Pancreas (tissue), 10 donors: ENCODE data around the gene SLC24A3. TPM values are rescaled to one million over a fixed set of nuclear protein-coding genes. Genes with fewer than 3 reads are reported as not detected.

Experiments used
- ATAC-seq, 4 donors: fragments of 200-7000 bp; cut with Tn5 transposase; one replicate each; pipeline versions ENCODE4 v1.8.0 to v1.9.1; 2020; ENCODE audit warnings: mild to moderate bottlenecking in 4 of 4, moderate library complexity in 4 of 4
- DNase-seq, 6 donors: peaks; one replicate each; pipeline ENCODE4 v3.0.0-alpha.2; 2020
- FAIRE-seq: peaks from 2 replicates; lab custom pipeline; 2012; peaks lifted over from hg19 to GRCh38; lab: Jason Lieb, UNC
- H3K27ac ChIP-seq, 4 donors: fragments of 200-600 bp; sonication (generic); 1 replicate in 3 of 4; 2 replicates in 1 of 4; pipeline versions ENCODE4 v1.5.0 to v1.8.0; 2020
- H3K27me3 ChIP-seq, 4 donors: fragments of 200-600 bp; one replicate each; pipeline ENCODE4 v1.8.0; 2021
- H3K36me3 ChIP-seq, 3 donors: fragments of 200-600 bp; sonication (generic) in 1 of 3; one replicate each; pipeline versions ENCODE4 v1.5.0 to v1.8.0; 2020 to 2021
- H3K4me1 ChIP-seq, 3 donors: fragments of 200-600 bp; one replicate each; pipeline ENCODE4 v1.8.0; 2021
- H3K4me3 ChIP-seq, 4 donors: fragments of 200-600 bp; sonication (generic) in 2 of 4; one replicate each; pipeline versions ENCODE4 v1.5.0 to v1.8.0; 2020 to 2021
- H3K9me3 ChIP-seq, 4 donors: fragments of 200-600 bp; one replicate each; pipeline ENCODE4 v1.8.0; 2021
- CTCF ChIP-seq, 4 donors: fragments of 200-600 bp; sonication (generic) in 3 of 4; IDR thresholded peaks; one replicate each; pipeline versions ENCODE4 v1.5.0 to v1.8.0; 2021; ENCODE audit warnings: antibody characterized with exemption in 4 of 4
- WGBS, 2 donors: extraction: QIAGEN DNeasy Blood & Tissue Kit; methylation state at CpG; one replicate each; pipeline ENCODE4 v1.1.7; 2013; 5-methylcytosine and 5-hydroxymethylcytosine counted together
- intact Hi-C, 3 donors: fragments of 100-400 bp; cut with DNase I; formaldehyde crosslinking; loops; one replicate each; pipeline versions ENCODE4 v1.11.1 to v1.14.2; 2022
- polyA plus RNA-seq, 2 donors: library from polyadenylated mRNA; stranded (reverse); fragments of 200-250 nt; gene quantifications; one replicate each; pipeline ENCODE4 v1.2.3, GENCODE V29; 2013
- total RNA-seq, 6 donors: library from RNA; stranded (reverse); fragmentation: NEBNext Ultra II Directional in 4 of 6; extraction: Animal tissue kit (Norgen Biotek cat#: 25700) in 4 of 6; gene quantifications; one replicate each; pipeline versions ENCODE4 v1.2.1 to v1.2.4, GENCODE V29; 2021 to 2023
- donor health status: healthy with polysubstance abuse.
- donor health status: DM: no; HTN: no; CAD: no; lungs with moderate emphysema.
- donor health status: DM: no; HTN: no; CAD: no.
- donor health status: control.
- donor health status: control.
- donor health status: Bipolar disorder and iron deficiency.
- donor health status: DM: yes; HTN: yes; CAD: no.
- donor health status: DM: no; HTN: no; CAD: no.
- donor health status: DM: no; HTN: no; CAD: no.
- donor health status: DM: yes; HTN: yes; CAD: no.

The SLC24A3 gene
- total and polyA plus RNA-seq, 8 donors, result 0.28 to 0.87 (median 0.49) TPM

DNA sequence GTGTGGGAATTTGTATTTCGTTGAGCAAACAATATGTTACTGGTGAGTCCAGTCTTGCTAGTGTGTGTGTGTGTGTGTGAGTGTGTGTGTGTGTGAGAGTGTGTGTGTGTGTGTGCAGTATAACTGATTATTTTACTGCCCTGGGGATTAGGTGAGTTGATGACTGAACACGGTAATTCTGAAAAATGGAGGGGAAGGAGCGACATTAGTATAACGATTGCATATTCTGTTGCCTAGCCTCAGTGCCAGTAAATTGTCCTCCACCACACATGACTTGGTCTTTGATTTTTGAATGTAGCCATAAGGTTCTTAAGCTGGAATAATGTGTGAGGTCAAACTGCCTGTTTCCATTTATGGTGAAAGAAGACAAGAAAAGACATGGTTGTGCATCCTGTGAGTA lies 121.1 kb downstream of the SLC24A3 start:
- no peak overlapping the region for H3K27ac ChIP-seq
- no peak for FAIRE-seq
- no peaks in the 10 kb centered on the region for H3K9me3 ChIP-seq
- no peaks in the 10 kb centered on the region for H3K36me3 ChIP-seq
- intact Hi-C loops, result no loop called here
- no peak for TF ChIP-seq CTCF (IDR thresholded peaks at IDR 0.05)
- H3K4me1 ChIP-seq, result no peaks in the 10 kb centered on the region
- no peak overlapping the region for H3K4me3 ChIP-seq
- no peaks in the 10 kb centered on the region for H3K27me3 ChIP-seq
- DNase-seq, result no peak
- WGBS, 2 donors, result 62 to 68% methylated on average over 4 of the region's 4 CpGs
- no peak for ATAC-seq

DNA sequence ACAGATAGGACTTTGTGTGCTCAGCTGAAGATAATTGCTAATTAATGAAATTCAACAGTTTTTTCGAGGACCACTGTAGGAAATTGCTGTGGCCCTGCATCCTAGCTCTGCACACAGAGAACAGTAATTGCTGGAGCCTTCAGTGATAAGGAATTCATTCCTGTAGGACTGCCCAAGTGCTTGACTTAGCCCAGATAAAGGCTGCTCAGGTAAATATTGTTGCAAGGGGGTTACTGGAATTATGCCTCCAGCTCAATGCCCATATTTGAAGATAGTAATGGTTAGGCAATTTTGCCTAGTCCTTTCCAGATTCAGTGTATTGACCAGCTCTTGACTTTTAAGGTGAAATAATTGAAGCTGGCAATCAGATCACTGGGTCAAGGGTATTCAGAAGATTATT lies 122.9 kb downstream of the SLC24A3 start:
- H3K4me3 ChIP-seq, result no peak overlapping the region
- intact Hi-C loops, result no loop called here
- no peaks in the 10 kb centered on the region for H3K36me3 ChIP-seq
- ATAC-seq (no peak), FAIRE-seq (no peak), DNase-seq (no peak)
- WGBS, 2 donors, result 16 to 19% methylated on average over 1 of the region's 1 CpG
- no peak for TF ChIP-seq CTCF (IDR thresholded peaks at IDR 0.05)
- H3K27me3 ChIP-seq, result no peaks in the 10 kb centered on the region
- no peak overlapping the region for H3K27ac ChIP-seq
- no peaks in the 10 kb centered on the region for H3K4me1 ChIP-seq
- no peaks in the 10 kb centered on the region for H3K9me3 ChIP-seq

- H3K36me3 ChIP-seq, result no peaks in the 10 kb centered on the region
- TF ChIP-seq CTCF (IDR thresholded peaks at IDR 0.05), result no peak
- H3K4me1 ChIP-seq, result no peaks in the 10 kb centered on the region
- no peak overlapping the region for H3K4me3 ChIP-seq
- 30 to 47% methylated on average over 2 of the region's 2 CpGs for WGBS, 2 donors
- H3K27me3 ChIP-seq, result no peaks in the 10 kb centered on the region
- FAIRE-seq (no peak), DNase-seq (no peak), ATAC-seq (no peak)
- no peak overlapping the region for H3K27ac ChIP-seq
- intact Hi-C loops, result no loop called here
- H3K9me3 ChIP-seq, result no peaks in the 10 kb centered on the region
Observed at GRCh38 chr20:19335916-19336315, 123.5 kb downstream of the SLC24A3 start.

DNA sequence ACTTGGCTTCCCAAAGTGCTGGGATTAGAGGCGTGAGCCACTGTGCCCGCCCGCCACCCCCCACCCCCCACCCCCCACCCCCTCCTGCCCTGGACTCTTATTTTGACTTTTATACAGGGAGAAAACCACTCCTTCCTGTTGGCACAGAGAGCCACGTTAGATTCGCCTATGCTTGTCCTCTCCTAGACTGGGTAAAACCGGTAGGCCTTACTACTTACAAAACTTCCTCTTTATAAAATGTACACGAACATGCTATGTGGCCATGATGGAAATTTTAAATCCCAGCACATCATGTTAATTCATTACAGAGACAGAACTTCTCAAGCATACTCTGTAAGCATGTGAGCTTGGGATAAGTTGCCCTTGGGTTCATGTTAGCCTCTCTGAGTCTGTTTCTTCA lies 124.2 kb downstream of the SLC24A3 start:
- 62 to 73% methylated on average over 7 of the region's 7 CpGs for WGBS, 2 donors
- Histone ChIP-seq H3K27ac (no peak overlapping the region), H3K4me1 (no peaks in the 10 kb centered on the region), H3K36me3 (no peaks in the 10 kb centered on the region), H3K9me3 (no peaks in the 10 kb centered on the region), H3K4me3 (no peak overlapping the region), H3K27me3 (no peaks in the 10 kb centered on the region)
- no peak for DNase-seq
- no peak for FAIRE-seq
- TF ChIP-seq CTCF (IDR thresholded peaks at IDR 0.05), result no peak
- intact Hi-C loops, result no loop called here
- no peak for ATAC-seq

GRCh38 chr20:19338380-19338779 lies 125.9 kb downstream of the SLC24A3 start:
- Histone ChIP-seq H3K36me3 (no peaks in the 10 kb centered on the region), H3K27me3 (no peaks in the 10 kb centered on the region), H3K9me3 (no peaks in the 10 kb centered on the region), H3K4me1 (no peaks in the 10 kb centered on the region), H3K4me3 (no peak overlapping the region), H3K27ac (no peak overlapping the region)
- no peak for TF ChIP-seq CTCF (IDR thresholded peaks at IDR 0.05)
- FAIRE-seq (no peak), DNase-seq (no peak), ATAC-seq (no peak)
- intact Hi-C loops, result no loop called here
- WGBS, 2 donors, result 64 to 71% methylated on average over 3 of the region's 3 CpGs
